Inflammatory macrophage (primary cell): ENCODE measurements around the gene FOXI3.
"Not testable (repeated sequence)": the region's sequence is repeated elsewhere in the genome, so short reads cannot be mapped to it uniquely, and the experiment has no call there.

Experiments used
- DNase-seq, 2 donors: peaks; one replicate each; pipeline ENCODE4 v3.0.0-alpha.2; 2020 to 2022

The FOXI3 gene

GRCh38 chr2:88437010-88437409 is 15.5 kb downstream of the FOXI3 start:
- no peak for DNase-seq

- no peak for DNase-seq
Observed at GRCh38 chr2:88429929-88430328, 22.6 kb downstream of the FOXI3 start.

GRCh38 chr2:88423733-88424132 is 28.8 kb downstream of the FOXI3 start:
- no peak for DNase-seq

- not testable (repeated sequence) for DNase-seq
Observed at GRCh38 chr2:88419051-88419450, 33.4 kb downstream of the FOXI3 start.

- no peak for DNase-seq
Observed at GRCh38 chr2:88416016-88416663, 36.4 kb downstream of the FOXI3 start.

GRCh38 chr2:88408870-88409269 is 43.6 kb downstream of the FOXI3 start:
- DNase-seq, result not testable (repeated sequence)

GRCh38 chr2:88400037-88400767 is 52.3 kb downstream of the FOXI3 start:
- no peak for DNase-seq

GRCh38 chr2:88398180-88398579 is 54.3 kb downstream of the FOXI3 start:
- DNase-seq, result no peak
